Measurements from ENCODE around the gene ZNF536.

DNA sequence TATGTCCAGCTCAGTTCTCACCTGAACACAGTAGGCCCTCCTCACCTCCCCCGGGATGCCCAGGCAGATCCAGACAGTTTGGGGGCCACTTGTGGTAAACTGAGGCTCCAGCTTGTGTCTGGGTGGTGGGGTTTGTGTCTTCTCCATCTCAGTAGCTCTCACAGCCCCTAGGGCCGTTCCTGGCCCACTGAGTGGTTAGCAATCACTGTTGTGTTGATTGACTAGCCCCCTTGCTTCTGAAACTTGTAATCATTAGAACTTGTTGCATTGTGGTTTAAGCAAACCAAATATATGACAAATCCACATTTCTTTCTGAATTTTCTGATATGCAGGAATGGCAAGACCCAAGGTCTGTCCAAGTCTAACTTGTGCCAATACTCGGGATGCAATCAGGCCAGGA is 13.9 kb upstream of the ZNF536 start:
- TF ChIP-seq CTCF (IDR thresholded peaks at IDR 0.05) (no peak), POLR2A (IDR thresholded peaks at IDR 0.05) (no peak)
